Measurements from ENCODE around the gene CX3CL1. TPM values are rescaled to one million over a fixed set of nuclear protein-coding genes. Genes with fewer than 3 reads are reported as not detected.
A peak's percentile ranks its signal among the peaks of the same experiment; 100 is the strongest.
"Not testable (repeated sequence)": the region's sequence is repeated elsewhere in the genome, so short reads cannot be mapped to it uniquely, and the experiment has no call there.

The CX3CL1 gene
- total and polyA plus RNA-seq, 3 experiments from 2014 or later = not detected

GRCh38 chr16:57396786-57397185 is 24.5 kb downstream of the CX3CL1 start:
- no peaks in the 10 kb centered on the region for H3K36me3 Mint-ChIP-seq
- POLR2A ChIA-PET = no interaction called here

GRCh38 chr16:57397493-57397892 is 25.2 kb downstream of the CX3CL1 start:
- H3K36me3 ChIP-seq (ENCODE audit: insufficient read depth, low read length); DNase-seq; H3K9me3 ChIP-seq (ENCODE audit: low read length); H3K4me3 Mint-ChIP-seq; POLR2A ChIA-PET; H3K27ac Mint-ChIP-seq; H3K36me3 Mint-ChIP-seq; H3K9me3 Mint-ChIP-seq; H3K4me1 ChIP-seq (ENCODE audit: insufficient read depth, low read length); H3K27me3 ChIP-seq (ENCODE audit: insufficient read depth, low read length, poor library complexity, severe bottlenecking); H3K4me3 ChIP-seq (ENCODE audit: low read length); H3K27ac ChIP-seq (ENCODE audit: low read depth, low read length); H3K4me1 Mint-ChIP-seq; CTCF ChIA-PET: not testable (repeated sequence)
- peaks cover 19 to 23% of the 10 kb centered on the region in 2 donors for H3K27me3 Mint-ChIP-seq

More at GRCh38 chr16:57396786-57397185, 24.5 kb downstream of the CX3CL1 start:
- H3K27ac Mint-ChIP-seq = no peak overlapping the region
- H3K4me3 Mint-ChIP-seq = no peak overlapping the region
- Histone ChIP-seq H3K27me3 (ENCODE audit: insufficient read depth, low read length, poor library complexity, severe bottlenecking) (no peaks in the 10 kb centered on the region), H3K4me3 (ENCODE audit: low read length) (no peak overlapping the region), H3K36me3 (ENCODE audit: insufficient read depth, low read length) (no peaks in the 10 kb centered on the region), H3K9me3 (ENCODE audit: low read length) (no peaks in the 10 kb centered on the region), H3K4me1 (ENCODE audit: insufficient read depth, low read length) (no peaks in the 10 kb centered on the region), H3K27ac (ENCODE audit: low read depth, low read length) (no peak overlapping the region)
- no peak for DNase-seq
- H3K4me1 Mint-ChIP-seq = no peaks in the 10 kb centered on the region
- CTCF ChIA-PET = no interaction called here
- no peaks in the 10 kb centered on the region for H3K9me3 Mint-ChIP-seq
- H3K27me3 Mint-ChIP-seq = peaks cover 23% of the 10 kb centered on the region in 2 donors

GRCh38 chr16:57401943-57402640 is 29.8 kb downstream of the CX3CL1 start:
- Mint-ChIP-seq H3K27ac (no peak overlapping the region), H3K4me3 (no peak overlapping the region), H3K9me3 (no peaks in the 10 kb centered on the region), H3K4me1 (no peaks in the 10 kb centered on the region), H3K36me3 (no peaks in the 10 kb centered on the region), H3K27me3 (peaks cover 3 to 4% of the 10 kb centered on the region in 2 donors)
- H3K4me3 ChIP-seq (ENCODE audit: low read length) = no peak overlapping the region
- H3K4me1 ChIP-seq (ENCODE audit: insufficient read depth, low read length) = no peaks in the 10 kb centered on the region
- no peaks in the 10 kb centered on the region for H3K27me3 ChIP-seq (ENCODE audit: insufficient read depth, low read length, poor library complexity, severe bottlenecking)
- CTCF ChIA-PET = interaction anchor here (2.7 kb wide), 1 partner anchor 16 kb away, joined by 16 read pairs; no protein-coding TSS in a partner anchor
- no peaks in the 10 kb centered on the region for H3K36me3 ChIP-seq (ENCODE audit: insufficient read depth, low read length)
- H3K9me3 ChIP-seq (ENCODE audit: low read length) = no peaks in the 10 kb centered on the region
- POLR2A ChIA-PET = interaction anchor here (0.6 kb wide), 1 partner anchor 97 kb away, joined by 3 read pairs; no protein-coding TSS in a partner anchor
- H3K27ac ChIP-seq (ENCODE audit: low read depth, low read length) = no peak overlapping the region
- DNase-seq = peak in 1 of 5 donors; percentile 22

- Mint-ChIP-seq H3K27ac (no peak within 1 kb of the TSS), H3K4me1 (no peaks in the 10 kb centered on the region), H3K27me3 (peaks cover 4 to 7% of the 10 kb centered on the region in 2 donors), H3K4me3 (no peak within 1 kb of the TSS), H3K36me3 (peaks cover 0 to 2% (median 0%) of the 10 kb centered on the region in 3 donors), H3K9me3 (no peaks in the 10 kb centered on the region)
- peak in 1 of 5 donors; percentile 13 for DNase-seq
- H3K27me3 ChIP-seq (ENCODE audit: insufficient read depth, low read length, poor library complexity, severe bottlenecking) = no peaks in the 10 kb centered on the region
- no peak within 1 kb of the TSS for H3K4me3 ChIP-seq (ENCODE audit: low read length)
- CTCF ChIA-PET = interaction anchor here (1.5 kb wide), 1 partner anchor 13 kb away, joined by 5 read pairs; no protein-coding TSS in a partner anchor
- no peaks in the 10 kb centered on the region for H3K9me3 ChIP-seq (ENCODE audit: low read length)
- POLR2A ChIA-PET = no interaction called here
- H3K27ac ChIP-seq (ENCODE audit: low read depth, low read length) = no peak within 1 kb of the TSS
- H3K36me3 ChIP-seq (ENCODE audit: insufficient read depth, low read length) = no peaks in the 10 kb centered on the region
- no peaks in the 10 kb centered on the region for H3K4me1 ChIP-seq (ENCODE audit: insufficient read depth, low read length)
Observed at GRCh38 chr16:57403965-57404817, 31.9 kb downstream of the CX3CL1 start, which contains the start of gene CCL17. Gene CCL17, plus strand, starts transcription at chr16:57404767. Its CDS starts 9,166 bp downstream, at chr16:57413933.

- POLR2A ChIA-PET = no interaction called here
- H3K4me1 Mint-ChIP-seq = no peaks in the 10 kb centered on the region
Observed at GRCh38 chr16:57405097-57405496, 32.8 kb downstream of the CX3CL1 start.

GRCh38 chr16:57406881-57407280 is 34.6 kb downstream of the CX3CL1 start:
- Histone ChIP-seq H3K4me3 (ENCODE audit: low read length) (no peak overlapping the region), H3K27me3 (ENCODE audit: insufficient read depth, low read length, poor library complexity, severe bottlenecking) (no peaks in the 10 kb centered on the region), H3K4me1 (ENCODE audit: insufficient read depth, low read length) (no peaks in the 10 kb centered on the region), H3K9me3 (ENCODE audit: low read length) (no peaks in the 10 kb centered on the region), H3K36me3 (ENCODE audit: insufficient read depth, low read length) (no peaks in the 10 kb centered on the region), H3K27ac (ENCODE audit: low read depth, low read length) (no peak overlapping the region)
- no peaks in the 10 kb centered on the region for H3K9me3 Mint-ChIP-seq
- H3K27ac Mint-ChIP-seq = no peak overlapping the region
- H3K4me1 Mint-ChIP-seq = no peaks in the 10 kb centered on the region
- H3K27me3 Mint-ChIP-seq = peaks cover 0 to 13% of the 10 kb centered on the region in 2 donors
- CTCF ChIA-PET = interaction anchor here (1.2 kb wide), 1 partner anchor 10 kb away, joined by 3 read pairs; no protein-coding TSS in a partner anchor
- H3K4me3 Mint-ChIP-seq = no peak overlapping the region
- POLR2A ChIA-PET = no interaction called here
- no peak for DNase-seq
- peaks cover 0 to 2% (median 0%) of the 10 kb centered on the region in 3 donors for H3K36me3 Mint-ChIP-seq

More at GRCh38 chr16:57405097-57405496, 32.8 kb downstream of the CX3CL1 start:
- DNase-seq = no peak
- H3K27me3 ChIP-seq (ENCODE audit: insufficient read depth, low read length, poor library complexity, severe bottlenecking) = no peaks in the 10 kb centered on the region
- Mint-ChIP-seq H3K27me3 (peaks cover 4 to 8% of the 10 kb centered on the region in 2 donors), H3K36me3 (peaks cover 0 to 2% (median 0%) of the 10 kb centered on the region in 3 donors), H3K27ac (no peak overlapping the region), H3K4me3 (no peak overlapping the region), H3K9me3 (no peaks in the 10 kb centered on the region)
- no peaks in the 10 kb centered on the region for H3K36me3 ChIP-seq (ENCODE audit: insufficient read depth, low read length)
- no peak overlapping the region for H3K4me3 ChIP-seq (ENCODE audit: low read length)
- H3K9me3 ChIP-seq (ENCODE audit: low read length) = no peaks in the 10 kb centered on the region
- H3K27ac ChIP-seq (ENCODE audit: low read depth, low read length) = no peak overlapping the region
- no peaks in the 10 kb centered on the region for H3K4me1 ChIP-seq (ENCODE audit: insufficient read depth, low read length)
- CTCF ChIA-PET = interaction anchor here (1.5 kb wide), 1 partner anchor 12 kb away, joined by 5 read pairs; no protein-coding TSS in a partner anchor

GRCh38 chr16:57407521-57408353 is 35.4 kb downstream of the CX3CL1 start:
- no peak overlapping the region for H3K4me3 ChIP-seq (ENCODE audit: low read length)
- Mint-ChIP-seq H3K4me1 (no peaks in the 10 kb centered on the region), H3K9me3 (no peaks in the 10 kb centered on the region), H3K27ac (no peak overlapping the region), H3K27me3 (peaks cover 0 to 13% of the 10 kb centered on the region in 2 donors), H3K4me3 (no peak overlapping the region), H3K36me3 (peaks cover 0 to 2% (median 0%) of the 10 kb centered on the region in 3 donors)
- no peaks in the 10 kb centered on the region for H3K36me3 ChIP-seq (ENCODE audit: insufficient read depth, low read length)
- no peak for DNase-seq
- no peaks in the 10 kb centered on the region for H3K27me3 ChIP-seq (ENCODE audit: insufficient read depth, low read length, poor library complexity, severe bottlenecking)
- H3K4me1 ChIP-seq (ENCODE audit: insufficient read depth, low read length) = no peaks in the 10 kb centered on the region
- no peak overlapping the region for H3K27ac ChIP-seq (ENCODE audit: low read depth, low read length)
- no peaks in the 10 kb centered on the region for H3K9me3 ChIP-seq (ENCODE audit: low read length)
- ChIA-PET CTCF (no interaction called here), POLR2A (no interaction called here)
